ENCODE data around the gene SEPTIN2. TPM values are rescaled to one million over a fixed set of nuclear protein-coding genes. Genes with fewer than 3 reads are reported as not detected.

Gene SEPTIN2
- total RNA-seq, 3 donors from 2014 or later: 298 to 321 (median 299) TPM

- H3K4me1 ChIP-seq: no peaks in the 10 kb centered on the region
- intact Hi-C loops (cut with DNase I; ENCODE audit: low total_unique reads): no loop called here
- no peak overlapping the region for H3K4me3 ChIP-seq
- H3K9me3 ChIP-seq: no peaks in the 10 kb centered on the region
- no peaks in the 10 kb centered on the region for H3K27me3 ChIP-seq
- H3K36me3 ChIP-seq: no peaks in the 10 kb centered on the region
- TF ChIP-seq POLR2AphosphoS5 (IDR thresholded peaks at IDR 0.05): no peak
- no peak for TF ChIP-seq POLR2A (IDR thresholded peaks at IDR 0.05)
- no peak for TF ChIP-seq CTCF (IDR thresholded peaks at IDR 0.05)
- no peak overlapping the region for H3K27ac ChIP-seq
- DNase-seq (ENCODE audit: low spot score in 2 of 2): no peak
Measured at GRCh38 chr2:241399941-241400922, 84.5 kb downstream of the SEPTIN2 start.

Other genes starting within 250 kb of the SEPTIN2 start
- gene MTERF4, start 213.6 kb upstream of the SEPTIN2 start, total RNA-seq: 10 to 100 TPM; 35.7 to 54.6 (median 50.2) TPM
- 1 to 10 TPM; 4.3 to 7.3 (median 6.6) TPM for gene PASK, start 166.5 kb upstream of the SEPTIN2 start, total RNA-seq
- gene PPP1R7, start 165.5 kb upstream of the SEPTIN2 start, total RNA-seq: 10 to 100 TPM; 39.4 to 50.9 (median 43.6) TPM
- gene ANO7, start 127.2 kb upstream of the SEPTIN2 start, total RNA-seq: 1 to 10 TPM in 1 of 3 donors, under 1 TPM in 1, not detected in 1; 0.98 to 1.6 TPM
- 100 to 1,000 TPM; 339 to 515 (median 383) TPM for gene HDLBP, start 253 bp upstream of the SEPTIN2 start, total RNA-seq
- 10 to 100 TPM; 34.4 to 43.3 (median 40.3) TPM for gene FARP2, start 40.4 kb downstream of the SEPTIN2 start, total RNA-seq
- gene STK25, start 192.7 kb downstream of the SEPTIN2 start, total RNA-seq: 100 to 1,000 TPM; 102 to 139 (median 126) TPM
- 10 to 100 TPM; 32.2 to 77.6 (median 40.3) TPM for gene BOK, start 242.8 kb downstream of the SEPTIN2 start, total RNA-seq

Measured in breast epithelium (tissue), 4 donors.